GM20000 (cell line): ENCODE results near the gene CLK3.

Experiments used
- DNase-seq: peaks from one replicate; pipeline ENCODE4 v3.0.0; 2012; ENCODE audit warnings: low spot score
- TF ChIP-seq, protein P1 (sequence below): IDR thresholded peaks from 2 replicates; pipeline ENCODE4 v1.5.1; 2012; ENCODE audit warnings: mild to moderate bottlenecking, control low read depth; ENCODE audit errors: extremely low read depth, missing control alignments

The CLK3 gene

DNA sequence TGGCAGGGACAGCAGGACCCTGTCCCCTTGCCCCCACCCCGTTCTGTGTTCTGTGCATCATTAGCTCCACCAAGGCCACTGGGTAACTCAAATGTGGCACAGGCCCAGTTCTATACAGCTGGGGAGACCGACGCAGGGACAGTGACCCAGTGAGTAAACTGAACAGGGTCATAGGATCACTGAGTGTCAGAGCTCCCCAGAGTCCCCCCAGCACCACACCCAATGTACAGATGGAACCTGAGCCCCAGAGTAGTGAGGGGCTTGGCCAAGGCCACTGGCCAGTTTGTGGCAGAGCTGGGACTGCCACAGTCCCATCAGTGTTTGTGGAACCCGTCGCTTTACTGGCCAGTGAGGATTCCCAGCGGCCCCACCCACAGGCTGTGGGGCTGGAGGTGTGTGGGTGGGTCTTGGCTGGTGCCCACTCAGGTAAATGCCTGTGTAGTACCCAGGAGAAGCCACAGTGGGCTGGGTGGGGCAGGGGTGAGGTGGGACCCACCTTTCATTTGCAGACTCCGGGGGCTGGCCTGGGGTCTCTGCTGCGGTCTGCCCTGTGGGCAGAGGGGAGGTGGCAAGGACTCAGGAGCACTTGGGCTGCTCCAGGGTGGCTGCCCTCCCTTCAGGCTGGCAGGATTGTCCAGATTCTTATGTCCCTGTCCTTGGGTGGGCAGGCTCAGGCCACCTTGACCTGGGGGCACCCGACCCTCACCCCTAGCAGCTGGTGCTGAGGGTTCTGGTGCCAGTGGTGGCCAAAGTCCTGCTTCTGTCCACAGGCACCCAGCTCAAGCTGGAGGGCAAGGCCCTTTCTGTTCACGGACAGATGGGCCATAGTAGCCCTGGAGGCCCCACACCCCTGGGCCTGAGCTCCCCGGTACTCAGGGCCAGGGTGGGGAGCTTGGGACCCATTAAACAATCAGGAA is 11.6 kb upstream of the CLK3 start:
- no peak for DNase-seq

DNA sequence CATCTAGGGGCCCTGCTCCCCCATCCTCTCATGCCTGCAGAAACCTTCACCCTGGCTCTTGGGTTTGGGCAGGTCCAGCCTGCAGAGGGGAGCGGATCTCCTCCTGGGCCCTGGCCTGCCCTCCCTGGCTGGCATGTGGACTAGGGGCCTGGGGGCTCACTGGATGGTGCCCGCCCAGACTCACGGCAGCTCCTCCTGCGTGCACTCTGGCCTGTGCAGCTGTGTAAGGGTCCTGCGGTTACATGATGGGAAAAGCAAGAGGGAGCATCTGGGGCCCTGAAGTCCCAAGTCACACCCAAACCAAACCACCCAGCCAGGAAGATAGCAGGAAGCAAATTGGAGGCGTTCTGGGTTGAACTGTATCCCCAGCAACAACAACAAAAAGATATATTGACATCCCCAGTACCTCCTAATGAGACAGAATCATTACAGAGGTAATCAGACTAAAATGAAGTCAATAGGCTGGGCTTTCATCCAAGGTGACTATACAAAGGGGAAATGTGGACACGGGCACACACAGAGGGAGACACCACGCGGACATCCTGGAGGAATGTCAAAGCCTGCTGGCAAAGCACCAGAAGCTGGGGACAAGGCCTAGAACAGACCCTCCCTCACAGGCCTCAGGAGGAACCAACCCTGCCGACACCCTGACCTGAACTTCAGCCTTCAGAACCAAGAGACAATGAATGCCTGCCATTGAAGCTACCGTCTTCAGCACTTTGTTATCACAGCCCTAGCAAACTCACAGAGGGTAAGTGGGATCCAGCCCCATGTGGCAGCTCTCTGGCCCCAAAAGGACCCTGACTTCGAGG is 10.4 kb upstream of the CLK3 start:
- TF ChIP-seq, protein P1, sequence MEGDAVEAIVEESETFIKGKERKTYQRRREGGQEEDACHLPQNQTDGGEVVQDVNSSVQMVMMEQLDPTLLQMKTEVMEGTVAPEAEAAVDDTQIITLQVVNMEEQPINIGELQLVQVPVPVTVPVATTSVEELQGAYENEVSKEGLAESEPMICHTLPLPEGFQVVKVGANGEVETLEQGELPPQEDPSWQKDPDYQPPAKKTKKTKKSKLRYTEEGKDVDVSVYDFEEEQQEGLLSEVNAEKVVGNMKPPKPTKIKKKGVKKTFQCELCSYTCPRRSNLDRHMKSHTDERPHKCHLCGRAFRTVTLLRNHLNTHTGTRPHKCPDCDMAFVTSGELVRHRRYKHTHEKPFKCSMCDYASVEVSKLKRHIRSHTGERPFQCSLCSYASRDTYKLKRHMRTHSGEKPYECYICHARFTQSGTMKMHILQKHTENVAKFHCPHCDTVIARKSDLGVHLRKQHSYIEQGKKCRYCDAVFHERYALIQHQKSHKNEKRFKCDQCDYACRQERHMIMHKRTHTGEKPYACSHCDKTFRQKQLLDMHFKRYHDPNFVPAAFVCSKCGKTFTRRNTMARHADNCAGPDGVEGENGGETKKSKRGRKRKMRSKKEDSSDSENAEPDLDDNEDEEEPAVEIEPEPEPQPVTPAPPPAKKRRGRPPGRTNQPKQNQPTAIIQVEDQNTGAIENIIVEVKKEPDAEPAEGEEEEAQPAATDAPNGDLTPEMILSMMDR = no peak
- no peak for DNase-seq

More for the DNA sequence above, 11.6 kb upstream of the CLK3 start:
- TF ChIP-seq, protein P1 = no peak

DNA sequence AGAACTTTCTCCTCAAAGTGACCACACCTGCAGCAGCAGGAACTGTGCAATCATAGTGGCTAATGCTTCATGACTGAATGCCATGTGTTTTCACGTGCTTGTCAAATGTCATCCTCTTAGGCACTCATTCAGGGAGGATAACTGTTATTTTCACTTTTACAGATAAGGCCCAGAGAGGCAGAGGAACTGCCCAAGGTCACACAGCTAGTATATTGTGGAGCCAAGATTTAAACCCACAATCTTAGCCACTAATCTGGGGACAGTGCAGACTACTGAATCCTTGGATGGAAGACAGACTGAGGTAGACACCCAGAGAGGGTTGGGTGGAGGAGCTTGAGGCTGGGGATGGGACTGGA is 9.9 kb upstream of the CLK3 start:
- DNase-seq = no peak
- TF ChIP-seq, protein P1 = no peak

DNA sequence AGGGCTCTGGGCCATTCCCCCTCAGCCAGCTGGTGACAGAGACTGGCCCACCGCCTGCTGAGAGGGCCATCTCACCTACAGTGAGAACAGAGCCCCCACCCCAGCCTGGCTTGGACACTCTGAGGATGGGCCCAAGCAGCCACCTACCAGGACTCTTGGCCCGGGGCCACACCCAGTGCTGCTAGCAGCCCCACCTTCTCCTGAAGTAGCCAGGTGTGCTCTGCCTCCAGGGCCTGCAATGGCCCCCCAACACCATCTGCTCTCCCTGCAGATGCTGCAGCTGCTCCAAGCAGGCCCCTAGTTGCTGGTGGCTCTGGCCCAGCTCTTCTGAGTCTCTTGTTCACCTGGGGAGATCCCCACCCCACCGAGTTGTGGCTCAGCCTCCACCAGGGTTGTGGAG is 6.8 kb upstream of the CLK3 start:
- no peak for DNase-seq
- TF ChIP-seq, protein P1 = no peak

DNA sequence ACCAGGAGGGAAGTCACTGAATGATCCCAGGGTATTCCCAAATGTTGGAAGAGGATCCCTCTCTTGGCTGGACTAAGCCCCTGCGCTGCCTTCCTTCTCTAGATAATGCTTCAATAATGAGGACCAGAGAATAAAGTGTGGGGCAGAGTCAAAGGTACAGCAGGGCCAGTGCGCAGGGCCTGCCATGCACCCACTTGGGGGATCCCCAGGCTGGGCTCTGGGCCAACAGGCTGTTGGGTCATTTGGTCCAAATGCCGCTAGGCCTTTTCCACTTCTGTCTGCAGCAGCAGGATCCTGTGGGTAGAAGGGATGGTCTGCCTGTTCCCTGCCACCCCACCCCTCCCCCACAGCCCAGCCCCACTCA is 5.7 kb upstream of the CLK3 start:
- TF ChIP-seq, protein P1 = no peak
- DNase-seq = no peak

DNA sequence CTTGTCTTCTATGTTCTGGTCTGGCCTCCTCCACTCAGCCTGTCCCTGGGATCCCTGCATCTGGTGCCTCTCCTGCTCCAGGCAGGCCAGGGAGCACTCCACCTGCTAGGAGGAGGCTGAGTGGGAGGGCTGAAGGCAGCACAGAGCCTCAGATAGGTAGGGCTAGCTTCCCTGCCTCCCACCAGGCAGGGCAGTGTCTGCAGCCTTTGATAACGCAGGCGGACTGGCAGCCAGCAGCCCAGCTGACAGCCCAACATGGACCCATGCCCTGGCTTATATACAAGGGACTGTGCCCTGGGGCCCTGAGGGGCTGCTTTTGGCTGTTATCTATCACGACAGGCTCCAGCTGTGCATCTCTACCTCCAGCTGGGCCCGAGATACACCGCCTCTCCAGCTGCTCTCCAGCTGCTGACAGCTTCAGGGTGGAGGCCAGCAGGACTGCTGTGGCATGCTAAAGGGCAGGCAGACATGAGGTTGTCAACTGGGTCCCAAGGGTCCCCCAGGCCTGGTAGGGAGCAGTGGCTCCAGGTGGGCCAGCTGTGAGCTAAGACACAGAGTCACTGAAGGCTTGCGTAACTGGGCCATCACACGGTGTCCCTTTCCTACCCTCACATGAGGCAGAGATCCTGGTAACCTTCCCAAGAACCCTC is 5.2 kb upstream of the CLK3 start:
- DNase-seq = no peak
- TF ChIP-seq, protein P1 = no peak

DNA sequence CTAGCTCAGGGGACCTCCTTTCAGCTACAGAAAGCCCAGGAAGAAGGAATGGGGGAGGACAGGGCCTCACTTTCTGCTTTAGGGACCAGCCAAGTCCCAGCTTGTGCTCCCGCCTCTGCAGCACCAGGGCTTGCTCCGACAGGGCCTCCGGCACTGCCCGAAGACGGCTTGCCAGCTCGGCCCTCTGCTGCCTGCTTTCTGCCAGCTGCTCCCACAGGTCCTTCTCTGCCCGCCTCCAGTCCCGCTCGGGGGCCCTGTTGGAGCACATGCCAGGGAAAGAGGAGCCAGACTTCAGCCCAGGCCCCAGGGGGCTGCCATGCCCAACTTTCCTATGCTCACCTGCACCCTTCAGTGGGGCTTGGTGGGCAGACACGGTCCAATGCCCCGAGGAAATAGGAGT is 4.3 kb upstream of the CLK3 start:
- TF ChIP-seq, protein P1 = no peak
- DNase-seq = no peak
